ENCODE results near the gene CPNE4.
A peak's percentile ranks its signal among the peaks of the same experiment; 100 is the strongest.
"Not testable (repeated sequence)": the region's sequence is repeated elsewhere in the genome, so short reads cannot be mapped to it uniquely, and the experiment has no call there.

Gene CPNE4

DNA sequence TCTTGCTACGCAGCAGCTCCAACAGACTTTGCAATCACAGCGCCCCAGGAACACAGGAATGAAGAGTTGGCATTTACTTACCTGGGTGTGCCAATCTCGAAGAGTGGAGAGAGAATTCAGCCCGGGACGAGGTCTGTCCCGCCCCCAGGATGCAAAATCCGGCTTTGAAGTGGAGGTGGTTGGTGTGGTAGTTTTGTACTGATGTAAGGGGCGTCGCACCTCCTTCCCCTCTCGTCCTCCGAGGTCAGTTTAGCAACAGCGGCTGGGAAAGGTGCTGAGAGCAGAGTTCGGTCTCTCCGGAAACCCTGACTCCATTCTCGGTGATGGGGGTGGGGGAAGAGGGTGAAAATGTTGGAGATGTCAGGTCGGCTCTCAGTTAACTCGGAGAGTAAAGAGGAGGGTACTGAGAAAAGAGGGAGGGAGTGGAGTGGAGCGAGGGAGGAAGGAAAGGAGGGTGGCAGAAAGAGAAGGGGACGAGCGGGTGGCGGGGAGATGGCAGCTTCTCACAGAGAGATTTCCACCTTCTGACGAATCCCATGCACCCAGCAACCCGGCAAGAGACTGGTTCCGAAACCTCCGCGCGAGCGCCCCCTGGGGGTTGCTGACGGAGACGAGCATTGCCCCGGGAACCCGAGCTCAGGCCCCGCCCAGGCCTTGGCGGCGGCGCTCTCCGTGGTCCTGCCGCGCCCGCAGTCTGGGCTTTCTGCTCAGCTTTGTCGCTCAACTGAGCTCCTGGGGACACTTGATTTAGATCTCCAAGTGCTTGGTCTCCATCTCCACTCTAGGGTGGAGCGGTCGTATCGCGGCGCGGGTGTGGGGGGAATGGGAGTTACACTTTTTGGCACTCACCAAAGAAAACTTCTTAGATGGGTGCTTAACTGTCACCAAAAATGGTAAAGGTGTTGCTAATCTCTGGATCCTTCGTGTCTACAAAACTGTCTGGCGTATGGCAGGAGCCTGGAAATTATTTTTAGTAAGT lies at the start of gene CPNE4:
Gene CPNE4 (minus strand): TSS at position 529 of the 979 bp plus-strand sequence.
- DNase-seq (ENCODE audit: low read depth in 2 of 2), result peak; percentile 69 to 75

DNA sequence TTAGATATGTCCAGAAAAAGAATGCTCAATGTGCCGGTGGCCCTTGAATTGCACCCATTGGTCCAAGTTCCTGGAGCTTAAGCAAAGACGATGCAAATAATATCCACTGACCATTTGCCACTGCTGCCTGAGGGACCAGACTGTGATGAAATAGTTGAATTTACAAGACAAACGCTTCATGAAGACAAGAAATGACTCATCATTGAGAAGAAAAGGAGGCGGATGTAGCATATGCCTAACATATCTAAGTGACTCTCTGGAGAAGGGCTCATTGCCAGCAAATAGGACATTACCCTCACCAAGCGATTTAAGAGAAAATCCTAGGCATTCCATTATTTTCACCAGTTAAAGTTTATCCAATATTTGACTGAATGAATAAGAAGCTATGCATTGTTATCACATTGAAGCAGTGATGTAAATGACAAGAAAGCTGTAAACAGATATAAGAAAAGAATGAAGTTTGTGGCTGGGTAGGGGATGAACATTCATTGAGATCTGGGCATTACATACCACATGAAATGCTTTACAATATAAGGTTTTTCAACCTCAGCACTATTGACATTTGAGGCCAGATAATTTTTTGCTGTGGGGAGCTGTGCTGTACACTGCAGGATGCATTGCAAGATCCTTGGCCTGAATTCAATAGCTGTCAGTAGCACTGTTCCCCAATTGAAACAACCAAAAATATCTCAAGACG lies 48.9 kb upstream of the CPNE4 start:
- no peak for DNase-seq (ENCODE audit: low read depth in 2 of 2)

DNA sequence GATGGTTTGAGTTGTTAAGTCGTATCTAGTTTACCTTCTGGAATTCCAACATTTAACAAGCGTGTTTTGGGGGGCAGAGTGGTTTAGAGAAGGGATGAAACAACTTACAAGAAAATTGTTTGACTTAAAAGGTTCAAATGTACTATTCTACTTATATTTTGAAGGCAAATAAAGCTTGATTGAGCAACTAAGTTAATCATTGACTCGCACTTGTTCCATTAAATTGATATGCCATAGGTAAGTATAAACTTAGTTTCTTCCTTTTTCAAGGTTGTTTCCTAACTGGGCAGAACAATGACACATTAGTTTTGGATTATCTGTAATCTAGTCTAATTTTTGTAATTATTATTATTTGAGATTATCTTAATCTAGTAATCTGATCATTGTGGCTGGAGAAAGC lies 48.3 kb upstream of the CPNE4 start:
- DNase-seq (ENCODE audit: low read depth in 2 of 2), result no peak

DNA sequence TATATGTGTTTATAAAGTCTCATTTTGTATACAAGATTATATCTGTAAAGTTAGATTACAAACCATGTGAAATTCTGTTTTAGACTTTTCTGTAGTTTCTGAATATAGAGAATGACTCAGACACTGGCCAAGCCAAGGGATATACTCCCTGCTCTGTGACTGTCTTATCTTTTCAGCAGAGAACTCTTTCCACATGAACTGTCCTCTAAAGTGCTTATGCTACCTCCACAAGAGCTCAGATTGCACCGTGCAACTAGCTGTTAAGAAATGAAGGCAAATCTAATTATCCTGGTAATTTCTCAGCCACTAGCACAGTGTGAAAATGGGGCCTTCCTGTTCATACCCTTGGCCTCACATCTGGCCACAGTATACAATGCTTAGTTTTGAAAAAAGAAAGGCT lies 44.3 kb upstream of the CPNE4 start:
- DNase-seq (ENCODE audit: low read depth in 2 of 2), result no peak

DNA sequence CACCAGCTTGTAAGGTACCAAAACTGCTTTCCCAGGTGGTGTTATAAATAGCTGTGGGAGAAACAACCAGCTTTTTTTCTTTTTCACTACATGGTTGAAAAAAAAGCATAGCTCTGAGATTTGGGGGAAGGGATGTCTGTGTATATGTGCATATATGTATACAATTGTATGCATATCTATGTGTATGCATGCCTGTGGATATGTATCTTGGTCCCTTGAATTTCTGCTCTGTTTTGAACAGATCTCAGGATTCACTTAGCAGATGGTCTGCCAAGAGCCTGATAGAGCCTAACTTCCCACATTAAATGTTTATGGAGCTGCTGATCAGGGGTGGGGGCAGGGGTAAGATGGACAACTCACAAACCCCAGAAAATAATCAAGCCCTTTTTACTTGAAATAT lies 39.0 kb upstream of the CPNE4 start:
- DNase-seq (ENCODE audit: low read depth in 2 of 2), result no peak

DNA sequence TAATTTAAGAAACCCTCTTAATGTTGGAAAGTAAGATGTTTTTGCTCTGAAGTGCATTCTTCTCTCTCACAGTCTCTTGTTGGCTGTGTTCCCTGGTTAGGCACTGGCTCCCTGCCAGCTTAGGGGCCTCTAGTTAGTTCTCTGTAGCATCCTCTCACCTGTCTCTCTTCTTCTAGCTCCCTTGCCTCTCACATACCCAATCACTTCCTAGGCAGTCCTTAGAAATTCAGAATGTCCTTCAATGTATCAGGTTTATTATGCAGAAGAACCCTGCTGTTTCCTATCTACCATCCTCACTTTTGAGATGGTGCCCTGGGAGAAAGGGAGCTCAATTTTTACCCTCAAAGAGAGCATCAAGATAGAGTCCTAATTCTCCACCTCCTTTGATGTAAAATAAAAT lies 36.2 kb upstream of the CPNE4 start:
- no peak for DNase-seq (ENCODE audit: low read depth in 2 of 2)

DNA sequence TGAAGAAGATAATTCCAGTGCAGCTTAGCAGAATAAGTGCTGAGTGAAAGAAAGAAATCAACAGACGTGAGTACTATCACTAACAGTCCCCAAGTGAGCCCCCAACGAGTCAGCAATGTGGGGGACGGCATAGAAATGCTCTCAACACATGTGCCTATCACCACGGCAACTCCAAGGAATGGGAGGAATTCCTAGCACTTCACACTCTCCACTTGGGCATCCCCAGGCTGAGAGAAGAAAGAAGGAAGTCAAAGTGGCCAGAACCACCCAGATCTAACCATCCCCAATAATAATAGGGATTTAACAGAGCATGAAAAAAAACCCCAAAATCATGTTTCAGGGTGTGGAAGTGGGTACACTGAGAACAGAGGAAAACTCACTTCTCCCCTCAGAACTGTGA lies 29.3 kb upstream of the CPNE4 start:
- no peak for DNase-seq (ENCODE audit: low read depth in 2 of 2)

DNA sequence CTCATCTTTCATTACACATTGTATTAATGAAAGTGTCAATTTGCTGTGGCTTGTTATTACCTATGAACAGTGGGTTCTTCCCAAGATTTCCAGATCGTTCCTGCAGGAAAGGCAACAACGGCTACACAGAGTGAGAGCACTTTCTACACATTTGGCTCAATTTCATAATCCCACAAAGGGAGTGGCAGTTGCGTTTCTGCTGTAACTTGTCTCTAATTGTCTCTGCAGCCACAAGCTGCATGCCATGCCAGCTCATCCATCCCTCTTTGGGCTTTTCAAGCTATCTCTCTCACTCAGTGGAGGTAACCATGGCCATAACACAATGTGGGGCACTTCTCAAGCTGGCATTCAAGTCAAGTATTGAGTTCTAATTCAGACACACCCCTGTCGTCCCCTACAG lies 27.7 kb upstream of the CPNE4 start:
- DNase-seq (ENCODE audit: low read depth in 2 of 2), result no peak

DNA sequence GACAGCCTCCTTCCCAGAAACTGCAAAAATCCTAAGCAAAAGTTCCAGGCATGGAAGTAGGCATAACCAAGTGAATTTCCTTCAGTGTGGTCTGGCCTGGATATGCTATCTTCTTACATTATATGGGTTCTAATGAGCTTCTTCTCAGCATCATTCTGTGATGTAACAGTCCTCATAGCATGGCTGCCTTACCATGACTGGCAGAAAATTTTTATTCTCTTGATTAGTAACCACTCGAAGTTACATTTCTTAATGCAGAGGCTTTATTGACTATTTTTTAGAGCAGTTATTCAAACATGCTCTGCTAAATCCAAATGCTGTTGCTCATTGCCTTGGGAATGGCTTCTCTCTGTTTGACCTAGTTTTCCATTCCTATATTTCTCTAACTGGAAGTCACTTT lies 21.1 kb upstream of the CPNE4 start:
- no peak for DNase-seq (ENCODE audit: low read depth in 2 of 2)

DNA sequence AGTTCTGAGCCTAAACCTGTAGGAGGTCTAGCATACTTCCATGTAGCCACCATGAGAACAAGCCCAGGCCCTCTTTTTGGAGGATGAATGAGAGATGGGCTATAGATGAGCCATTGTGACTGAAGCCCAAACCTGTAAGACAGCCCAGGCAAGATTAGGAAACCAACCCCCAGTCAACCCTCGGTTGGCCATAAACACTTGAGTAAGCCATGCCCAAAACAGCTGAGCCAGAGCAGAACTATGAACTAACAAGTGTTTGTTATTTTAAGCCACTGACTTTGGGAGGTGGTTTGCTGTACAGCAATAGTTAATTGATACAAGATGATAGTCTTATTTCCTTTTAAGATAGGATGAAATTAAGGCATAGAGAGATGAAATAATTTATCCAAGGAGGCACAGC lies 12.4 kb upstream of the CPNE4 start:
- no peak for DNase-seq (ENCODE audit: low read depth in 2 of 2)

DNA sequence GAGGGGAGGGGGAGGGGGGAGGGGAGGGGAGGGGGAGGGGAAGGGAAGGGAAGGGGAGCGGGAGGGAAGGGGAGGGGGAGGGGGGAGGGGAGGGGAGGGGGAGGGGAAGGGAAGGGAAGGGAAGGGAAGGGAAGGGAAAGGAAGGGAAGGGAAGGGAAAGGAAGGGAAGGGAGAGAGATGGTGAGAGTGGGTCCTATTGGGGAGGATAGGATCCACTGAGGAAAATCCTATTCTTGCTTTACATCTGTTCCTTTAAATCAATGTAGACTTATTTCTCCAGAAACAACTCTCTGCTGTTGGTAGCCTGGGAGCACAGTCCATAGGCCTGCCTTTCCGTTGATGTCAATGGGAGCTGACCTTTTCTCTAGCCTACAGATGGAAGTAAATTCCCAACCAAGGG lies 10.1 kb upstream of the CPNE4 start:
- not testable (repeated sequence) for DNase-seq (ENCODE audit: low read depth in 2 of 2)

DNA sequence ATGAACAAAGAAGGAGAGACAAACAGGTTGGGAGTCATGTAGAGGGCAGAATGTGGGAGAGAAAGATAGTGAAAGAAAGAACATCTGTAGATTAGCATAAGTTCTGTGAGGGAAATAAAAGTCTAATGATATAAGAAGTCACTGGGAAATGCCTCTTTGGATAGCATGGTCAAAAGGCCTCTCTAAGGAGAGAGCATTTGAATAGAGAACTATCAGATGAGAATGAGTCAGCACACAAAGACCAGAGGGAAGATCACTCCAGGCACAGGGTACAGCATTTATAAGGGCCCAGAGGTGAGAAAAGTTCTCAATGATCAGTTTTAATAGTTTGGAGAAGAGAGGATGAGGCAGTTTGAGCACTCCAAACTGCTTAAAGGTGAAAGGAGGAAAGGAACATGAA lies 7.9 kb upstream of the CPNE4 start:
- DNase-seq (ENCODE audit: low read depth in 2 of 2), result no peak

DNA sequence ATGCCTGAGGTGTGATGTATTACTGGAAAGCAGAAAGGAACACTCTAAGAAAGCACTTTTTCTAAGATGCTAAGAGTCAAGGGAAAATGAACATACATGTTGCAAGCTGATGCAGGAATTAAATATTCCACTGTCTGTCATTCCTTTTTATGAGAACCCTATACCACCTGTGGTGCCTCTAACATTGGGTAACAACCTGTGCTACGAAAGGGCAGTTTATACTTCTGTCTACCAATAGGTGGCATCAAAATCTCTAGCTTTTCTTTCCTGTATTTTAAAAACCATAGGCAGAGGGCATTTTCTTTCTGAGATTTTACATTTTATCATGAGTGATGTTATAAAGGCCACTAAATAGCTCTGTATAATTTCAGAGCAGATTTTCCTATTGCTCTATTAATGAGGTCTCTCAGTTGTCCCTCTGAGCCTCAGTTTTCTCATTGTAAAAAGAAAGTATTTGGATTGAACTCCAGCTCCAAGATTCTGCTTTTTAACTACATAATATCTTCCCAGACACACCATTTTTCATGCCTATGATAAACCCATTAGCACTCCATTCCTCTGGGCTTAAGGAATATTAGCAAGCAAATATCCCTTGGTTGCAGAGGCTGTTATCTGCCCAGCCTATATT lies 3.5 kb upstream of the CPNE4 start:
- no peak for DNase-seq (ENCODE audit: low read depth in 2 of 2)

DNA sequence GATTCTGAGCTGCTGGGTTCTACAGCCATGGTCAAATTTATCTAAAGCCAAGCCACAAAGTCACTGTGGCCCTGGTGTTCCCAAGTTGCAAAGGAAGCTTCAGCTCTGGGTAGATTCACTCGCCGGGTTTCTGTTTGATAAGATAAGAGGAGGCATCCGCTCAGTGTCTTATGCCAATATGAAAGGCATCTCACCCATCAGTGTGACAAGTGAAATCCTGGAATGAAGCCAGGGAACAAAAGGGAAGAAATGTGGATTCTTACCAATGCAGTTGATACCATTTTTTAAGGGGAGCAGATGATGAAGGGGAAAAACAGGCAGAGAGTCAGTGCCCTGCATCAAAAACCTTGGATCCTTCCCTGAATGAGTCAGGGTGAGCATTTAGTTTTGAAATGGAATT lies 2.8 kb upstream of the CPNE4 start:
- DNase-seq (ENCODE audit: low read depth in 2 of 2), result no peak

DNA sequence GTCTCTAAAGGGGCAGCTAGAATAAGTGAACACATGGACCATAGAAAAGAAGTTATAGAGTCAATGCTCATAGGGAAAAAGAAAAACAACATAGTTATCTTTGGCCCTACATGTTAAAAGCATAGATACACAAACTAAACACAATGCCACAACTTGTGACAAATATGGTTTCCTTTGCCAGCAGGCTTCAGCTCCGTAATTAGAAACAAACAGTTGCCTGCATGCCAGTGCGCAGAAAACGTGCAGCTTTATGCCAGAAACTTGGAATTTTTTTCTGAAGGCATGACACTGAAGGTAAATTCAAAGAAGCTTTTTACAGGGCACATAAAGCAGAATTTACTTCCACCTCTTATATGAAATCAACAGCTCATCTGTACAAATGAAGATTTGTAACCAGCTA lies 2.2 kb upstream of the CPNE4 start:
- DNase-seq (ENCODE audit: low read depth in 2 of 2), result no peak

DNA sequence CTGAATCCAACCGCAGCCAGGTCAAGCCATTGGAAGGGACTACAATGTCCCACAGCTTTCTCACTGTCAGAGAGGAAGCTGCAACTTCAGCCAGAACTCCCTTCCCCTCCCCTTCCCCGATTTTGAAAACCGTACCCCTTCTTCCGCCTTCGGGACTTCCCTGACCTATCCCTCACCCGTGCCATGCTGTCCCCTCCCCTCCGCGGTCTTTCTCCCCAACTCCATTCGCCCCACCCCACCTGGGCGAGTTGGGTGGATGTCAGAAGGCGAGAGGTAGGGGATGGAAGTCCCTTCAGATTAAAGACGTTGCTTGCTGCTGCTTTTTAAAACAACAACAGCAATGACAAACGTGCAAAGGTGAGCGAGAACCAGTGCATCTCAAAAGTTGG lies 723 bp downstream of the CPNE4 start:
- no peak for DNase-seq (ENCODE audit: low read depth in 2 of 2)

DNA sequence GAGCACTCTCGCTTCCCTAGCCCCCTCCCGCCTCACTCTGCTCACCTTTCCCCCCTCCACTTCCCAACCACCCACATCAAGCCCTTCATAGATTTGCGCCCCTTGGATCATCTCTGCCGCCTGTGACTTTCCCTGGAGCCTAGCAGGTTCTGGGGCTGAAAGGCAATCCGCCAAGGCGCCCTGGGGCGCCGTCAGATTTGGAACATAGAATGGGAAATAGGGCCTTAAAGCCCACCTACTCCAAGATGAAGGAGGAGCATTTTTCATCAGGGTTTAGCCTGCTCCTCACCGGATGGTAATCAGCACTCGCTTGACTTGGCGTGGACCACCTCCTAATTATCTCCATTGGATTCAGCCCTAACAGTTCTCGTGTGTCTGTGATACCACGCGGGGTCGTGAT lies 1.3 kb downstream of the CPNE4 start:
- DNase-seq (ENCODE audit: low read depth in 2 of 2), result no peak

DNA sequence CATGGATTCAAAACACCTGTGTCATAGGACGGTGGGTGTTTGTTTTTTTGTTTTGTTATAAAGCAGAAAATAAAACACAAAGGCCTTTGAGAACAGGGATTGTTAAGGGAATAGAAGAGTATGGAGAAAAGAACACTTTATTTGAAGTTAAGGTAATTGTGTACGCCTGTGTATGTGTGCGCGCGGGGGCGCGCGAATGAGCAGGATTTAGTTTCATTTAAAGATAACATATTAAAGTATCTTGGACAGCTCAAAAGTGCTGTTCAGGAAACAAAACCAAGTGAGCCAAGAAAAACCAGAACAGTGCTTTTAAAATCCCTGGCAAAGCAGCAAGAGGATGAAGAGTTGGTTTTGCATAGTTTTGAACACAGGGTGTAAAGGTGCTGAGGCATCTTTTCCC lies 1.9 kb downstream of the CPNE4 start:
- no peak for DNase-seq (ENCODE audit: low read depth in 2 of 2)

DNA sequence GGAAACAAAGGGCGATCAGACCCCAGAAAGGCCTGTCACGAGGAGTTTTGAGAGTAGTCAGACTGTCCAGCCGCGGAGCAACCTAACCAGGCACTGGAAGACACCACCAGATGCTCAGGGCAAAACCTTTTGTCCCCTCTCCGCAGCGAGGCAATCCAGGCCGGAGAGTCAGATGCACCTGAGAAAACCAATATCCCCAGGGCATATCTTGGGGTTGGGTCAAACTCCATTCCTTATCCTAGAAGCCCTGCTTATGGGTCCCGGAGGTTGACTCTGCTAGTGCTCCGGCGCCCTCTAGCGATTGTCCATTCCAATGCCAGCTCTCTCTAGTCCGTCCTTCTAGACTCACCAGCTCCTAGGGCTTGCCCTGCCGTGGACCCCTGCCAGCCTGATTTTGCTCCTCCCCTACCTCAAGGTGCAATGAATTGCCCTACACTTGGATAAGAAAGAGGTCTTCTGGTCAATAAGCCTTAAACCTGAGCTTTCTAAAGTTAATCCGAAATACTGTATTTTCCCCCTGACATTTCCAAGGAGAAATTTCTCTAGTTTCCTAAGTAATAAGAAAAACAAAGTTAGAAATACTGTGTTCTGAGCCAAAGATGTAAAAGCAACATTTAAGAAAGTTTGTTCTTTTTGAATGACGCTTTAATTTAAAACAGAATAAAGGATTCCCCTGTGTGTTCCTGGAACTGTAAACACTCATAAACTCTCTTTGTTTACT lies 5.5 kb downstream of the CPNE4 start:
- DNase-seq (ENCODE audit: low read depth in 2 of 2), result peak; percentile 40 to 54

DNA sequence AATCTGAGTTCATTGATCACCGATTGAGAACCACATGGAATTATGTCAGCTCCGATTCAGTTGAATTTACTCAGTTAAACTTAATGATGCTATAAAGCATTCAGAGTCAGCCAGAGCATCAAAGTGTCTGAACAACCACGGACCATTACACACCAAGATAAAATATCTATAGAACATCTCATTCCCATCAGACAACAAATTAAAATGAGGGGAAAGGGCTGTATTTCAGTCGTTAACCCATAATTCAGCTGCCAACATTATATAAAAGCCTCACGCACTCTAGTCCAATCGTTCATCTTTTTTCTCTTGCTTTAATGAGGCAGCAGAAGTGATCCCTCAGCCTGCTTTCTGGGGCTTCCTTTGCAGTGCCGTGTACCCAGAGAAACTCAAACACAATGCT lies 11.9 kb downstream of the CPNE4 start:
- DNase-seq (ENCODE audit: low read depth in 2 of 2), result no peak

DNA sequence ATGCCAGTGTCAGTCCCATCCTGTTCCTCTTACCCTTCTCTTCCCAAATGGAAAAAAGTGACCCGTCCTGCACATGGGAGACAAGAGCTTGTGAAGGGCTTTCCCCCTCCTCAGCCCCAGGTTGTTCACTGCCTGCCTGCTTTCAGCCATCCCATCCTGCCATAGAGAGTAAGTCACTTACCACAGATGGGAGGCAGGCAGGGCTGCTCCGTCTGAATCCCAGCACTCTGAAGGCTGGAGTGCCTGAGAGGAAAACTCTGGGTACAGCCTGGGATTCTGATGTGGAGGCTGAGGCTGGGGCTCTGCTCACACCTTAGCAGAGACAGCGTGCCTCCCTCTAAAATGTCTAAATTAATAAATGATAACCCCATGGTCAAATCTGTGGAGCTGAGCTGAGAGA lies 14.8 kb downstream of the CPNE4 start:
- no peak for DNase-seq (ENCODE audit: low read depth in 2 of 2)

DNA sequence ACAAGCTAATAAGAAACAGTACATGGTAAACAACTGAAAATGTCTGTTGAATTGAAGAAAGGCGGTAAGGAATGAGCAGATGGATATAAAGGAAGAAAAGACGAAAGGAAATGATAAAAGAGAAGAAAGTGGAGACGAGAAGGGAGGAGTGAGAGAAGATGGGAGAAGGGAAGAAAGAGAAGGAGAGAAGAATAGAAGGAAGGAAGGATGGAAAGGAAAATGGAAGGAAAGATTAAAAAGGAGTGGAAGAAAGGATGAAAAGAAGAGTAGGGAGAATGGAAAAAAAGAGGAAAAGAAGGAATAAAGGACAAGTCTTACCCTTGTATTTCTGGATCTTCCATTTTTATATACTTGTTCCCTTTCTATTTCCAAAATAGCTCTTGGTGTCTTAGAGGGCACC lies 17.7 kb downstream of the CPNE4 start:
- DNase-seq (ENCODE audit: low read depth in 2 of 2), result no peak
